Measurements from ENCODE around the gene TCHHL1. TPM values are rescaled to one million over a fixed set of nuclear protein-coding genes. Genes with fewer than 3 reads are reported as not detected.

The TCHHL1 gene
- total and polyA plus RNA-seq, 9 of the 15 experiments (the other 6 are each of a cell fraction or from before 2014, with no cell fraction given): not detected

DNA sequence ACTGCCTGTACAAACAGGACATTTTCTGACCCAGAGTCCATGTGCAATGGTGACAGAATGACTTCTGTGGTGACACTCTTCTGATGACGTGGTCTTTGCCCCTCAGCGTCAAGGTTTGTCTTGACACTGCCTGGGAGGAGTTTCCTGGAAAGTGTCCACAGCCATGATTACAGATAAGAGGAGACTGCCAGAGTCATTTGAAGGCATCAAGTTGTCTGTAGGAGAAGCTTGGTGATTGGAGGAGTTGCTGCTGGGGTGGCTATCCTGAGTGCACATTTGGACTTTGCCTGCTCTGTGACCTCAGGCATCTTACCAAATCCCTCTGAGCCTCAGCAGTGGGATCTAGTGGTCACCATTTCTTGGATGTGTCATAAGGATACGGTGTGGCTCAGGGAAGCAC, 17.7 kb downstream of the TCHHL1 start (continued):
- TF ChIP-seq KAT7 (CRISPR knock-in tag; IDR thresholded peaks at IDR 0.05; ENCODE audit: borderline replicate concordance) (no peak), OTX1 (CRISPR knock-in tag; IDR thresholded peaks at IDR 0.05) (no peak), FOXM1 (IDR thresholded peaks at IDR 0.05; ENCODE audit: low read depth) (no peak), FOXM1 (CRISPR knock-in tag; IDR thresholded peaks at IDR 0.05; ENCODE audit: low read depth) (no peak), KLF16 (IDR thresholded peaks at IDR 0.05) (no peak), ZNF184 (CRISPR knock-in tag; IDR thresholded peaks at IDR 0.05) (no peak), ZNF764 (CRISPR knock-in tag; IDR thresholded peaks at IDR 0.05; ENCODE audit: low read depth) (no peak), TRIM28 (IDR thresholded peaks at IDR 0.05) (no peak), NR4A1 (CRISPR knock-in tag; IDR thresholded peaks at IDR 0.05) (no peak), NR4A1 (tag; IDR thresholded peaks at IDR 0.05) (0 out of 2 replicates have a peak, but pooled peaks have one; percentile 45), ESRRB (CRISPR knock-in tag; IDR thresholded peaks at IDR 0.05; ENCODE audit: borderline replicate concordance) (no peak), KLF6 (CRISPR knock-in tag; IDR thresholded peaks at IDR 0.05; ENCODE audit: borderline replicate concordance) (no peak), ZNF668 (CRISPR knock-in tag; IDR thresholded peaks at IDR 0.05) (no peak), ILK (tag; IDR thresholded peaks at IDR 0.05; ENCODE audit: borderline replicate concordance, low read depth) (no peak), CREB1 (IDR thresholded peaks at IDR 0.05) (peak; percentile 93), CREB1 (CRISPR knock-in tag; IDR thresholded peaks at IDR 0.05) (peak; percentile 90), ARID1B (IDR thresholded peaks at IDR 0.05) (peak; percentile 48; the same call in 1 of the 2 replicates), ZBTB1 (CRISPR knock-in tag; IDR thresholded peaks at IDR 0.05; ENCODE audit: borderline replicate concordance, low read depth) (no peak), NFE2 (IDR thresholded peaks at IDR 0.05; ENCODE audit: low read depth) (no peak), CC2D1A (IDR thresholded peaks at IDR 0.05) (peak; percentile 72; the same call in 1 of the 2 replicates), ZKSCAN3 (CRISPR knock-in tag; IDR thresholded peaks at IDR 0.05) (no peak)
- TF ChIP-seq, protein P1, sequence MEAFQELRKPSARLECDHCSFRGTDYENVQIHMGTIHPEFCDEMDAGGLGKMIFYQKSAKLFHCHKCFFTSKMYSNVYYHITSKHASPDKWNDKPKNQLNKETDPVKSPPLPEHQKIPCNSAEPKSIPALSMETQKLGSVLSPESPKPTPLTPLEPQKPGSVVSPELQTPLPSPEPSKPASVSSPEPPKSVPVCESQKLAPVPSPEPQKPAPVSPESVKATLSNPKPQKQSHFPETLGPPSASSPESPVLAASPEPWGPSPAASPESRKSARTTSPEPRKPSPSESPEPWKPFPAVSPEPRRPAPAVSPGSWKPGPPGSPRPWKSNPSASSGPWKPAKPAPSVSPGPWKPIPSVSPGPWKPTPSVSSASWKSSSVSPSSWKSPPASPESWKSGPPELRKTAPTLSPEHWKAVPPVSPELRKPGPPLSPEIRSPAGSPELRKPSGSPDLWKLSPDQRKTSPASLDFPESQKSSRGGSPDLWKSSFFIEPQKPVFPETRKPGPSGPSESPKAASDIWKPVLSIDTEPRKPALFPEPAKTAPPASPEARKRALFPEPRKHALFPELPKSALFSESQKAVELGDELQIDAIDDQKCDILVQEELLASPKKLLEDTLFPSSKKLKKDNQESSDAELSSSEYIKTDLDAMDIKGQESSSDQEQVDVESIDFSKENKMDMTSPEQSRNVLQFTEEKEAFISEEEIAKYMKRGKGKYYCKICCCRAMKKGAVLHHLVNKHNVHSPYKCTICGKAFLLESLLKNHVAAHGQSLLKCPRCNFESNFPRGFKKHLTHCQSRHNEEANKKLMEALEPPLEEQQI (IDR thresholded peaks at IDR 0.05): no peak
- TF ChIP-seq, protein P2, sequence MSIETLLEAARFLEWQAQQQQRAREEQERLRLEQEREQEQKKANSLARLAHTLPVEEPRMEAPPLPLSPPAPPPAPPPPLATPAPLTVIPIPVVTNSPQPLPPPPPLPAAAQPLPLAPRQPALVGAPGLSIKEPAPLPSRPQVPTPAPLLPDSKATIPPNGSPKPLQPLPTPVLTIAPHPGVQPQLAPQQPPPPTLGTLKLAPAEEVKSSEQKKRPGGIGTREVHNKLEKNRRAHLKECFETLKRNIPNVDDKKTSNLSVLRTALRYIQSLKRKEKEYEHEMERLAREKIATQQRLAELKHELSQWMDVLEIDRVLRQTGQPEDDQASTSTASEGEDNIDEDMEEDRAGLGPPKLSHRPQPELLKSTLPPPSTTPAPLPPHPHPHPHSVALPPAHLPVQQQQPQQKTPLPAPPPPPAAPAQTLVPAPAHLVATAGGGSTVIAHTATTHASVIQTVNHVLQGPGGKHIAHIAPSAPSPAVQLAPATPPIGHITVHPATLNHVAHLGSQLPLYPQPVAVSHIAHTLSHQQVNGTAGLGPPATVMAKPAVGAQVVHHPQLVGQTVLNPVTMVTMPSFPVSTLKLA (conservative IDR thresholded peaks at IDR 0.05): peak in 1 of 2 experiments; percentile 50; a peak in 2 of 4 replicates
- TF ChIP-seq, protein P3, sequence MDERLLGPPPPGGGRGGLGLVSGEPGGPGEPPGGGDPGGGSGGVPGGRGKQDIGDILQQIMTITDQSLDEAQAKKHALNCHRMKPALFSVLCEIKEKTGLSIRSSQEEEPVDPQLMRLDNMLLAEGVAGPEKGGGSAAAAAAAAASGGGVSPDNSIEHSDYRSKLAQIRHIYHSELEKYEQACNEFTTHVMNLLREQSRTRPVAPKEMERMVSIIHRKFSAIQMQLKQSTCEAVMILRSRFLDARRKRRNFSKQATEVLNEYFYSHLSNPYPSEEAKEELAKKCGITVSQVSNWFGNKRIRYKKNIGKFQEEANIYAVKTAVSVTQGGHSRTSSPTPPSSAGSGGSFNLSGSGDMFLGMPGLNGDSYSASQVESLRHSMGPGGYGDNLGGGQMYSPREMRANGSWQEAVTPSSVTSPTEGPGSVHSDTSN (CRISPR knock-in tag; IDR thresholded peaks at IDR 0.05; ENCODE audit: low read depth): no peak
- TF ChIP-seq, protein P3 (tag; conservative IDR thresholded peaks at IDR 0.05; ENCODE audit: low read depth): peak; percentile 61; the same call in 1 of the 2 replicates
